Measurements from ENCODE around the gene NLGN3.

NLGN3 gene

GRCh38 chrX:71140440-71140839, 4.2 kb upstream of the NLGN3 start:
- no peak for DNase-seq (ENCODE audit: low read depth)
- TF ChIP-seq CTCF (IDR thresholded peaks at IDR 0.05; ENCODE audit: low read depth, low read length, missing control alignments): no peak

GRCh38 chrX:71143508-71143907, 1.1 kb upstream of the NLGN3 start:
- TF ChIP-seq CTCF (IDR thresholded peaks at IDR 0.05; ENCODE audit: low read depth, low read length, missing control alignments): no peak
- H3K4me3 ChIP-seq (ENCODE audit: low read depth, low read length): no peak overlapping the region
- no peak for DNase-seq (ENCODE audit: low read depth)

More at GRCh38 chrX:71140440-71140839, 4.2 kb upstream of the NLGN3 start:
- no peak overlapping the region for H3K4me3 ChIP-seq (ENCODE audit: low read depth, low read length)

- TF ChIP-seq CTCF (IDR thresholded peaks at IDR 0.05; ENCODE audit: low read depth, low read length, missing control alignments): peak; percentile 17
- no peak for DNase-seq (ENCODE audit: low read depth)
- no peak overlapping the region for H3K4me3 ChIP-seq (ENCODE audit: low read depth, low read length)
Observed at GRCh38 chrX:71147496-71148277, 3.0 kb downstream of the NLGN3 start.

GRCh38 chrX:71148278-71148663, 3.6 kb downstream of the NLGN3 start:
- no peak for TF ChIP-seq CTCF (IDR thresholded peaks at IDR 0.05; ENCODE audit: low read depth, low read length, missing control alignments)
- DNase-seq (ENCODE audit: low read depth): no peak
- no peak overlapping the region for H3K4me3 ChIP-seq (ENCODE audit: low read depth, low read length)

- DNase-seq (ENCODE audit: low read depth): no peak
- no peak for TF ChIP-seq CTCF (IDR thresholded peaks at IDR 0.05; ENCODE audit: low read depth, low read length, missing control alignments)
- no peak overlapping the region for H3K4me3 ChIP-seq (ENCODE audit: low read depth, low read length)
Observed at GRCh38 chrX:71151366-71151765, 6.7 kb downstream of the NLGN3 start.

- TF ChIP-seq CTCF (IDR thresholded peaks at IDR 0.05; ENCODE audit: low read depth, low read length, missing control alignments): no peak
- no peak for DNase-seq (ENCODE audit: low read depth)
- H3K4me3 ChIP-seq (ENCODE audit: low read depth, low read length): no peak overlapping the region
Observed at GRCh38 chrX:71154196-71154595, 9.6 kb downstream of the NLGN3 start.

GRCh38 chrX:71154641-71155040, 10.0 kb downstream of the NLGN3 start:
- H3K4me3 ChIP-seq (ENCODE audit: low read depth, low read length): no peak overlapping the region
- DNase-seq (ENCODE audit: low read depth): no peak
- TF ChIP-seq CTCF (IDR thresholded peaks at IDR 0.05; ENCODE audit: low read depth, low read length, missing control alignments): no peak
